Endothelial cell of umbilical vein (primary cell): ENCODE results near the gene PLEKHA4. TPM values are rescaled to one million over a fixed set of nuclear protein-coding genes. Genes with fewer than 3 reads are reported as not detected.
A peak's percentile ranks its signal among the peaks of the same experiment; 100 is the strongest.

Source experiments
- BruUV-seq: library from RNA; stranded (reverse); fragments of 400-500 nt; replicated peaks from 2 replicates; lab custom pipeline; 2021; lab: Mats Ljungman, UMichigan
- CTCF ChIA-PET: fragments of 300-600, 350-600 bp; sonication (Branson Sonifier 250); formaldehyde crosslinking; loops from one replicate; lab custom pipeline; 2021; ENCODE audit warnings: antibody characterized with exemption, inconsistent platforms; lab: Charles Lee
- POLR2A ChIA-PET: fragments of 300-600, 350-600 bp; sonication (Branson Sonifier 250); formaldehyde crosslinking; loops from one replicate; lab custom pipeline; 2021; ENCODE audit warnings: antibody characterized with exemption, inconsistent platforms; lab: Charles Lee
- DNase-seq: peaks from one replicate; pipeline ENCODE4 v3.0.0-alpha.2; 2011; ENCODE audit warnings: low read depth, low spot score
- FAIRE-seq: peaks from 2 replicates; lab custom pipeline; 2011; peaks lifted over from hg19 to GRCh38; lab: Jason Lieb, UNC
- H2AFZ ChIP-seq: 2 replicates; pipeline ENCODE4 v1.6.0; 2012; ENCODE audit warnings: low read depth, low read length, control low read depth, inconsistent platforms
- H3K27ac ChIP-seq: 2 replicates; pipeline ENCODE4 v1.5.1; 2011; ENCODE audit warnings: low read depth, mild to moderate bottlenecking, control low read depth, low read length, moderate library complexity; ENCODE audit not compliant: insufficient read depth
- H3K27me3 ChIP-seq, 2 experiments: 2 replicates each; pipeline versions ENCODE4 v1.6.0 to v1.6.1; 2011; ENCODE audit warnings: low read length in 2 of 2, mixed read lengths in 1 of 2; ENCODE audit not compliant: control insufficient read depth in 2 of 2, insufficient read depth in 2 of 2
- H3K36me3 ChIP-seq, 2 experiments: 2 replicates in 1 of 2; 3 replicates in 1 of 2; pipeline ENCODE4 v1.5.1; 2011; ENCODE audit warnings: low read length in 2 of 2, mild to moderate bottlenecking in 1 of 2, moderate library complexity in 1 of 2; ENCODE audit not compliant: control insufficient read depth in 2 of 2, insufficient read depth in 2 of 2; ENCODE audit errors: extremely low read depth in 1 of 2
- H3K4me1 ChIP-seq: 3 replicates; pipeline ENCODE4 v1.5.1; 2011; ENCODE audit warnings: mild to moderate bottlenecking, low read length; ENCODE audit not compliant: control insufficient read depth, insufficient read depth; ENCODE audit errors: extremely low read depth
- H3K4me2 ChIP-seq: 2 replicates; pipeline ENCODE4 v1.6.1; 2011; ENCODE audit warnings: low read length, control low read depth, mixed read lengths; ENCODE audit not compliant: insufficient read depth
- H3K4me3 ChIP-seq, 3 experiments: fragments of 200-600 bp in 1 of 3; sonication (generic), shearing (Covaris generic) in 1 of 3; replicated peaks in 1 of 3; 2 replicates each; pipeline ENCODE4 v1.5.1; 2011 to 2016; ENCODE audit warnings: control low read depth in 3 of 3, low read length in 3 of 3, mild to moderate bottlenecking in 2 of 3, inconsistent platforms in 1 of 3, low read depth in 1 of 3, moderate library complexity in 1 of 3; ENCODE audit not compliant: insufficient read depth in 1 of 3
- H3K79me2 ChIP-seq: 2 replicates; pipeline ENCODE4 v1.6.0; 2012; ENCODE audit warnings: low read length, inconsistent platforms; ENCODE audit not compliant: control insufficient read depth, insufficient read depth
- H3K9ac ChIP-seq: replicated peaks from 2 replicates; pipeline ENCODE3; 2011; ENCODE audit warnings: low read length, control low read depth; ENCODE audit not compliant: insufficient read depth; ENCODE audit errors: extremely low read depth
- H3K9me1 ChIP-seq: replicated peaks from 3 replicates; pipeline ENCODE4 v1.6.0; 2011; ENCODE audit warnings: mild to moderate bottlenecking, low read length; ENCODE audit not compliant: control insufficient read depth, insufficient read depth; ENCODE audit errors: extremely low read depth
- H3K9me3 ChIP-seq: replicated peaks from 2 replicates; pipeline ENCODE4 v1.5.1; 2012; ENCODE audit warnings: low read length, inconsistent platforms; ENCODE audit not compliant: control insufficient read depth, insufficient read depth
- H4K20me1 ChIP-seq: replicated peaks from 2 replicates; pipeline ENCODE3; 2011; ENCODE audit warnings: mild to moderate bottlenecking, low read length; ENCODE audit not compliant: control insufficient read depth, insufficient read depth; ENCODE audit errors: extremely low read depth
- EZH2 ChIP-seq: IDR thresholded peaks from 2 replicates; pipeline ENCODE4 v1.6.1; 2012; ENCODE audit warnings: borderline replicate concordance, low read depth, mild to moderate bottlenecking, moderate library complexity, low read length, inconsistent platforms; ENCODE audit not compliant: severe bottlenecking
- FOS ChIP-seq: IDR thresholded peaks from 2 replicates; pipeline ENCODE4 v1.6.1; 2011; ENCODE audit warnings: mild to moderate bottlenecking, low read length, moderate library complexity, borderline replicate concordance; ENCODE audit not compliant: insufficient read depth
- GATA2 ChIP-seq: IDR thresholded peaks from 2 replicates; pipeline ENCODE4 v1.7.0; 2011; ENCODE audit warnings: low read depth, mild to moderate bottlenecking, moderate library complexity, mixed read lengths, low read length; ENCODE audit not compliant: insufficient read length, insufficient read depth
- JUN ChIP-seq: IDR thresholded peaks from 2 replicates; pipeline ENCODE4 v1.6.1; 2011; ENCODE audit warnings: borderline replicate concordance, low read depth; ENCODE audit not compliant: insufficient read length, insufficient read depth
- MYC ChIP-seq: IDR thresholded peaks from one replicate; pipeline ENCODE4 v1.6.1; 2011; ENCODE audit warnings: mild to moderate bottlenecking, low read depth, low read length
- POLR2AphosphoS5 ChIP-seq: IDR thresholded peaks from 2 replicates; pipeline ENCODE4 v1.6.1; 2012; ENCODE audit warnings: low read depth, mild to moderate bottlenecking, control low read depth, low read length, moderate library complexity; ENCODE audit not compliant: insufficient read depth
- dilution Hi-C: fragments of 300-500 bp; cut with MboI; formaldehyde crosslinking; loops from one replicate; pipeline ENCODE4 v1.15.0; 2019; ENCODE audit warnings: low sequenced_read_pairs; ENCODE audit not compliant: extremely low pct_ligation_motif_present
- intact Hi-C: fragments of 100-400 bp; cut with micrococcal nuclease; formaldehyde crosslinking; loops from one replicate; pipeline ENCODE4 v1.10.0; 2022
- polyA plus RNA-seq, 4 experiments: library from polyadenylated mRNA; depleted of rRNA in 3 of 4; stranded (reverse) in 3 of 4; unstranded in 1 of 4; fragments of >200 nt; gene quantifications; 2 replicates each; pipeline versions ENCODE4 v1.2.1 to v1.2.3, GENCODE V29; 2011 to 2012; ENCODE audit warnings: missing spikeins in 1 of 4
- total RNA-seq: library from RNA; stranded (reverse); gene quantifications from 2 replicates; pipeline ENCODE4 v1.2.3, GENCODE V29; 2021
- TF ChIP-seq, protein P1 (sequence below): IDR thresholded peaks from 2 replicates; pipeline ENCODE4 v1.6.1; 2011; ENCODE audit not compliant: insufficient read depth, insufficient read length
- TF ChIP-seq, protein P2 (sequence below), 2 donors: IDR thresholded peaks; 1 replicate in 1 of 2; 2 replicates in 1 of 2; pipeline ENCODE4 v1.5.1; 2011; ENCODE audit warnings: low read length in 2 of 2, mild to moderate bottlenecking in 2 of 2, moderate library complexity in 2 of 2, control low read depth in 1 of 2, inconsistent platforms in 1 of 2, low read depth in 1 of 2; ENCODE audit not compliant: insufficient read depth in 1 of 2; ENCODE audit errors: extremely low read depth in 1 of 2

Gene PLEKHA4
- total and polyA plus RNA-seq, 2 donors (not counting 3 experiments of a cell fraction or from before 2014, with no cell fraction given) = 4.5 to 10.1 TPM

DNA sequence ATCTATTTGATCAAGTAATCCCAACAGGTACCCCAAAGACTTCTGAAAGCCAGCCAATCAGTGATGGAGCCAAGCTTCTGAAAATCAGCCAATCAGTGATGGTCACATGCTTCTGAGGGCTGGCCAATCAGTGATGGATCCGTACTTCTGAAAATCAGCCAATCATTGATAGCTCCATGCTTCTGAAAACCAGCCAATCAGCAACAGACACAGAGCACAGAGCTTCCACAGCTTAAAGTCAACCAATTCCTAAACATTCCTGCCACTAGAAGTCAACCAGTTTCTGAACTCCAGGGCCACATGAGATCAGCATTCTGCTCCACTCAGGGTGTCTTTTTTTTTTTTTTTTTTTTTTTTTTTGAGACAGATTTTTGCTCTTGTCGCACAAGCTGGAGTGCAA lies 23.9 kb downstream of the PLEKHA4 start:
- CTCF ChIA-PET = interaction anchor here (0.6 to 10.5 kb wide), 13 partner anchors 8 to 339 kb away, joined by 3 to 427 read pairs (median 4); partner anchors contain the start of genes CA11, GYS1, HSD17B14 and NUCB1
- no peak overlapping the region for H3K4me3 ChIP-seq
- no peak overlapping the region for H3K4me2 ChIP-seq
- TF ChIP-seq JUN (no peak), GATA2 (no peak), POLR2AphosphoS5 (no peak), EZH2 (no peak), FOS (no peak), MYC (no peak)
- TF ChIP-seq, protein P1, sequence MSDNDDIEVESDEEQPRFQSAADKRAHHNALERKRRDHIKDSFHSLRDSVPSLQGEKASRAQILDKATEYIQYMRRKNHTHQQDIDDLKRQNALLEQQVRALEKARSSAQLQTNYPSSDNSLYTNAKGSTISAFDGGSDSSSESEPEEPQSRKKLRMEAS = no peak
- TF ChIP-seq, protein P2, sequence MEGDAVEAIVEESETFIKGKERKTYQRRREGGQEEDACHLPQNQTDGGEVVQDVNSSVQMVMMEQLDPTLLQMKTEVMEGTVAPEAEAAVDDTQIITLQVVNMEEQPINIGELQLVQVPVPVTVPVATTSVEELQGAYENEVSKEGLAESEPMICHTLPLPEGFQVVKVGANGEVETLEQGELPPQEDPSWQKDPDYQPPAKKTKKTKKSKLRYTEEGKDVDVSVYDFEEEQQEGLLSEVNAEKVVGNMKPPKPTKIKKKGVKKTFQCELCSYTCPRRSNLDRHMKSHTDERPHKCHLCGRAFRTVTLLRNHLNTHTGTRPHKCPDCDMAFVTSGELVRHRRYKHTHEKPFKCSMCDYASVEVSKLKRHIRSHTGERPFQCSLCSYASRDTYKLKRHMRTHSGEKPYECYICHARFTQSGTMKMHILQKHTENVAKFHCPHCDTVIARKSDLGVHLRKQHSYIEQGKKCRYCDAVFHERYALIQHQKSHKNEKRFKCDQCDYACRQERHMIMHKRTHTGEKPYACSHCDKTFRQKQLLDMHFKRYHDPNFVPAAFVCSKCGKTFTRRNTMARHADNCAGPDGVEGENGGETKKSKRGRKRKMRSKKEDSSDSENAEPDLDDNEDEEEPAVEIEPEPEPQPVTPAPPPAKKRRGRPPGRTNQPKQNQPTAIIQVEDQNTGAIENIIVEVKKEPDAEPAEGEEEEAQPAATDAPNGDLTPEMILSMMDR (IDR thresholded peaks at IDR 0.05; ENCODE audit: extremely low read depth in 1 of 2, insufficient read depth in 1 of 2, low read depth in 1 of 2, low read length in 2 of 2) = no peak
- peak; percentile 40 for FAIRE-seq
- no peaks in the 10 kb centered on the region for H3K27me3 ChIP-seq
- peaks cover 0 to 5% of the 10 kb centered on the region in 2 experiments for H3K36me3 ChIP-seq
- no peaks in the 10 kb centered on the region for H4K20me1 ChIP-seq
- no peaks in the 10 kb centered on the region for H3K9me1 ChIP-seq
- POLR2A ChIA-PET = interaction anchor here (0.6 to 0.7 kb wide), 2 partner anchors 37 to 174 kb away, joined by 3 to 10 read pairs; no protein-coding TSS in a partner anchor
- BruUV-seq = no TSS peak
- H3K4me1 ChIP-seq = no peaks in the 10 kb centered on the region
- no peak overlapping the region for H3K9ac ChIP-seq
- intact Hi-C loops = no loop called here
- DNase-seq = peak; percentile 35
- no peak overlapping the region for H2AFZ ChIP-seq
- no peaks in the 10 kb centered on the region for H3K79me2 ChIP-seq
- dilution Hi-C loops = no loop called here
- H3K27ac ChIP-seq = no peak overlapping the region
- no peaks in the 10 kb centered on the region for H3K9me3 ChIP-seq
